ENCODE data around the gene HOXB5.

HOXB5 gene

DNA sequence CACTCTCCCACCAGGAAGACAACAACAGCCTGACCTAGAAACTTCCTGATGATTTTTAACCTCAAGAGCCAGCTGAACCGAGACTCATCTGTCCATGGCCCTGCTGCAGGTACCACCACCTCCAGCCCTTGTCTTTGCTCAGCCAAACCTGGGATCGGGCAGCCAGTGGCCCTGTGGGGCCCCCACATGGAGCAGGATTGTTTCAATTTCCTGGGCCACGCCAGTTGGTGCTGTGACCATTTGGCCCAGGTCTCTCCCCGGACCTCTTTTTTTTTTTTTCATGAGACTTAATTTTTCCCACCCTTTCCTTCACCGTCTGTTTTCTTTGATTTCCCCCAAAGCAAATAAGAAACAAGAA, 40.4 kb downstream of the HOXB5 start:
- TF ChIP-seq, protein P1, sequence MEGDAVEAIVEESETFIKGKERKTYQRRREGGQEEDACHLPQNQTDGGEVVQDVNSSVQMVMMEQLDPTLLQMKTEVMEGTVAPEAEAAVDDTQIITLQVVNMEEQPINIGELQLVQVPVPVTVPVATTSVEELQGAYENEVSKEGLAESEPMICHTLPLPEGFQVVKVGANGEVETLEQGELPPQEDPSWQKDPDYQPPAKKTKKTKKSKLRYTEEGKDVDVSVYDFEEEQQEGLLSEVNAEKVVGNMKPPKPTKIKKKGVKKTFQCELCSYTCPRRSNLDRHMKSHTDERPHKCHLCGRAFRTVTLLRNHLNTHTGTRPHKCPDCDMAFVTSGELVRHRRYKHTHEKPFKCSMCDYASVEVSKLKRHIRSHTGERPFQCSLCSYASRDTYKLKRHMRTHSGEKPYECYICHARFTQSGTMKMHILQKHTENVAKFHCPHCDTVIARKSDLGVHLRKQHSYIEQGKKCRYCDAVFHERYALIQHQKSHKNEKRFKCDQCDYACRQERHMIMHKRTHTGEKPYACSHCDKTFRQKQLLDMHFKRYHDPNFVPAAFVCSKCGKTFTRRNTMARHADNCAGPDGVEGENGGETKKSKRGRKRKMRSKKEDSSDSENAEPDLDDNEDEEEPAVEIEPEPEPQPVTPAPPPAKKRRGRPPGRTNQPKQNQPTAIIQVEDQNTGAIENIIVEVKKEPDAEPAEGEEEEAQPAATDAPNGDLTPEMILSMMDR (IDR thresholded peaks at IDR 0.05; ENCODE audit: insufficient read depth, missing control alignments): no peak
- FAIRE-seq: no peak
- no peak for DNase-seq (ENCODE audit: insufficient read length, low spot score)

DNA sequence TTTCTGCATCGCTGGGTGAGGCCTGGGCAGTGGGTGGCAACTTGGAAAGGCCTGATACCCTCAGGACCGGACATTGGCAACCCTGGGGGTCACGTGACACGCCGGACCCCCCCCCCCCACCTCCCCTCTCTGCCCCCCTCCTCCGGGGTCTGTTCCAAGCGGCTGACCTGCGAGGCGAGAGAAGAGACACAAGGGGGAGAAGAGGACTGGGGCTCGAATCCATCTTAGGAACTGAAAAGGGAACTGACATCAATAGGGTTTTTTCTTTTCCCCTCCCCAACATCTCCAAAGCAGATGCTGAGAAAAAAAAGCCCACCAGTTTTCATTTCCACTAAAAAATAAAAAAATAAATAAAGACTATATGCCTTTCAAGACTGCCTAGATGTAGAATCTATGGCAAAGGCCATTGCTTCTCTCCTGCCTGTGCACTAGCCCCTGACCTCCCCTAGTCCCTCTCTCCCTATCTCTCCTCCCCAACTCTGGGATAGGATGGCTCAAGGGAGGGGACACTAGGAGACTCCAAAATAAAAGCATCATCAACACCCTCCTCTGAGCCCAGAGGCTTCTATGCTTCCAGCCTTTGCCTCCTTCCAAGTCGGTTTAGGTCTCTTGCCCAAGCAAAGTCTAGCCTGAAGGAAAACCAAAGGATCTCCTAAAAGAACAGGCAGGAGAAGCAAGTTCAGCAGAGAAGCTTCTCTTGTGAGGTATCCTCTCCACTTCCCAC, 41.0 kb downstream of the HOXB5 start:
- DNase-seq (ENCODE audit: insufficient read length, low spot score): no peak
- TF ChIP-seq, protein P1 (IDR thresholded peaks at IDR 0.05; ENCODE audit: insufficient read depth, missing control alignments): no peak
- no peak for FAIRE-seq

DNA sequence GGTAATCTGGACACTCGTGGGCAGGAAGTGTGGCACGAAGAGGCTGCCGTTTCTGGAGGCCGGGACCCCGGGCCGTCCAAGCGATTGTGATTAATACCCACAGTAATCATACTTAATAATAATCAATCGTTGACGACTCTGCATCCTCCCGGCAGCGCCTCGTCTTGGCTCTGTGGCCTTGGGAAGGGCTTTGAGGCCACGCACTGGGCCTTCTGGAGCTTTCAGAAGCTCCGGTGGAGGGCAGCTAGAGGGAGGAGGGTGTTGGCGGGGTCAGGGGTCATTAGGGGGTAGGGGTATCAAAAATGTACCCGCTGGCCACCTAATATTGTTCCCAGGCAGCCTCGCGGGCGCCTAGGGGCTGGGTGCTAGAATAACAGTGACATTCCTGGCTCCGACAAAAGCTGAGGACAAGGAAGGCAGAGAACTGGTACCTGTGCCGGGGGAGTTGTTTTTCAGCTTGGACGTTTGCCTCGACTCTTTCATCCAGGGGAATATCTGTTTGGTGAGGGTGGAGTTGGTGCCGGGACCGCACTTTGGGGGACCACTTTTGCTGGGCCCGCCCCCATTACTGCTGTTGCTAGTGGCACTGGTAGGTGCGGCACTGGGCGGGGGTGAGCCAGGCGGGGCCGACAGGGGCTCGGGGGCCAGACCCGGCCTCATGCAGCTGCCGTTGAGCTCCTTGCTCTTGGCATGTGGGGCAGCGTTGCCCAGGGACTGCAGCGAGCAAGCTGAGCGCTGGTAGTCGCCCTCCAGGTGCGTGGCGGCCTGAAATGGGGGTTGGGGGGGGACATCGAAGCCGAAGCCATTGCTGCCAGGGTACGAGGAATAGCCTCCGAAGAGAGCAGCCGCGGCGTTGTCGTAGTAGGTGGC, 41.7 kb downstream of the HOXB5 start:
- no peak for DNase-seq (ENCODE audit: insufficient read length, low spot score)
- FAIRE-seq: no peak
- TF ChIP-seq, protein P1 (IDR thresholded peaks at IDR 0.05; ENCODE audit: insufficient read depth, missing control alignments): no peak

DNA sequence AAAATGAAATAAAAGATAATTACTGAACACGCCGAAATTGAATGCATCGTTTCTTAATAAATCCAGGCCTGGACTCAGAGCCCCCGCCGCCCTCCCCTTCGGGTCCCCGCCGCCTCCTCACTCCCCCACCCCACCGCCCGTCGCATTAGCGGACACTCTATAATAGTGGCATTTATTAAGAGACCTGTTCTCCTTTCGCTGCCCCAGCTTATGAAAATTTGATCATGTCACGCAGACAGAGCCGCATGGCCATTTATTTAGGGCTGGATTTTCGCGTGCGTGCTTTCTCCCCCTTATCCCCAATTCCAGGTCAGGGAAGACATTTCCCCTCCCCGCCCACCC, 42.4 kb downstream of the HOXB5 start:
- no peak for FAIRE-seq
- DNase-seq (ENCODE audit: insufficient read length, low spot score): no peak
- TF ChIP-seq, protein P1 (IDR thresholded peaks at IDR 0.05; ENCODE audit: insufficient read depth, missing control alignments): no peak

DNA sequence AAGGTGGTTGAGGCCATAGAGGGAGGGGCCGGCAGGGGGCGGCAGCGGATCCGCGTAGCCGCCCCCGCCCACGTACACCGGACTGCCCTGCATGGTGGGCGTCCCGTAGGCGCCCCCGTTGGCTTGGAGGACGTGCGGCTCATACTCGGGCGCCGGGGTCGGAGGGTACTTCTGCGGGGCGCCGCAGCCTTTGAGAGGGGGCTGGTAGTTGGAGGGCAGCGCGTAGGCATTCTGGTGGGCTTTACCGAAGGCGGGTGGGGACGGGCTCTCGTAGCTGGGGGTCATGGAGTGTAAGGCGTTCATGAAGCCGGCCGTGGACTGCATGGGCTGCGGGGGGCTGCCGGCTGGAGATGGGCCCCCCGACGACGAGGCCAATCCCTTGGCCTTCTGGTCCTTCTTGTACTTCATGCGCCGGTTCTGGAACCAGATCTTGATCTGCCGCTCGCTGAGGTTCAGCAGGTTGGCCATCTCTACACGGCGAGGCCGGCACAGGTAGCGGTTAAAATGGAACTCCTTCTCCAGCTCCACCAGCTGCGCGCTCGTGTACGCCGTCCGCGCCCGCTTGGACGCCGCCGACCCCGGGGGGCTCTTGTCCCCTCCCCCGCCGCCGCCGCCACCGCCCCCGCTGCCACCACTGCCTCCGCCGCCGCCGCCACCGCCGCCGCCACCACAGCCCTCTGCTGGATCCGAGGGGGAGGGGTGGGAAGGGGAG, 42.9 kb downstream of the HOXB5 start:
- TF ChIP-seq, protein P1 (IDR thresholded peaks at IDR 0.05; ENCODE audit: insufficient read depth, missing control alignments): no peak
- FAIRE-seq: no peak
- DNase-seq (ENCODE audit: insufficient read length, low spot score): no peak

DNA sequence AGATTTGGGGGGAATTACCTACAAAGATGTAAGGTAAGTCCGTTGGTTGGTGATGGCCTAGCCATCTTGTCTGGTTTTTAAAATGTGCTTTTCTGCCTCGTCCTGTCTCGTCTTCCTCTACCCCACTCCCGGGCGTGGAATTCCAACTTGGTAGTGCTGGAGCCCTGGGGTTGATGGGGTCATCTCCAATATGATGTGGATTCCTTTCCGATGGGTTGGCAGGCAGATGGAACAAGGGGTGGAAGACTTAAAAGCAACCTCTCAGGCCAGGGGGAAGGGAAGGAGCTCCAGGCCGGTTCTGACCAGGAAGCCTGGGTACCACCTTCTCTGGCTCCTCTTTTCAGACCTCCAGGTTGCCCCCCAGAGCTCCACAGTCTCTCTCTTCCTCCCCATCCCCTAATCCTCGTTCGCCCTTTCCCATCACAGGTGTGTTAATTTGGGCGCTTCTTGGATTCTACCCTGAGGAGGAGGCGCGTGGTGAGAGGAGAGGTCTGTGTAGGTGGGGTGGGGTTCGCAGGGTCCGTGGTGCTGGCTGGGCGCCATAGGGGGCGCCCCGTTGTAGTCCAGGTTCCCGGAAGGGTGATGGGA, 43.6 kb downstream of the HOXB5 start:
- DNase-seq (ENCODE audit: insufficient read length, low spot score) (no peak), FAIRE-seq (no peak)
- TF ChIP-seq, protein P1 (IDR thresholded peaks at IDR 0.05; ENCODE audit: insufficient read depth, missing control alignments): no peak
